DND-41 (cell line): ENCODE results near the gene TMPRSS6.

ENCODE experiments used
- CTCF ChIP-seq: IDR thresholded peaks from 2 replicates; pipeline ENCODE4 v1.5.1; 2012; ENCODE audit warnings: borderline replicate concordance, low read length, moderate library complexity, mild to moderate bottlenecking; ENCODE audit not compliant: poor library complexity, severe bottlenecking; ENCODE audit errors: extremely low read depth
- EZH2 ChIP-seq: IDR thresholded peaks from 3 replicates; pipeline ENCODE4 v1.6.1; 2012; ENCODE audit warnings: borderline replicate concordance, low read depth, mild to moderate bottlenecking, moderate library complexity, low read length, inconsistent platforms; ENCODE audit not compliant: severe bottlenecking

GRCh38 chr22:37060801-37061610, 48.5 kb downstream of the TMPRSS6 start:
- TF ChIP-seq CTCF: no peak
- TF ChIP-seq EZH2: no peak
